Activated T-cell treated with anti-CD3 and anti-CD28 coated beads for 1 hour (primary cell): ENCODE results near the gene GFM1.

Source experiments
- DNase-seq: peaks from one replicate; pipeline ENCODE4 v3.0.0-alpha.2; 2020; ENCODE audit warnings: low read depth

Gene GFM1

GRCh38 chr3:158644345-158644908, at the start of gene GFM1:
Gene GFM1, plus strand, starts transcription at chr3:158644527. Its CDS starts 108 bp downstream, at chr3:158644635.
- DNase-seq: peak; percentile 80

GRCh38 chr3:158600787-158601186, 43.5 kb upstream of the GFM1 start:
- no peak for DNase-seq

GRCh38 chr3:158602227-158602626, 42.1 kb upstream of the GFM1 start:
- DNase-seq: no peak

GRCh38 chr3:158617982-158618875, 26.1 kb upstream of the GFM1 start:
- no peak for DNase-seq

GRCh38 chr3:158625881-158626280, 18.4 kb upstream of the GFM1 start:
- DNase-seq: no peak

- no peak for DNase-seq
These were observed 12.3 kb upstream of the GFM1 start for GRCh38 chr3:158631981-158632380.

- no peak for DNase-seq
These were observed 3.7 kb upstream of the GFM1 start for GRCh38 chr3:158640646-158641045.

GRCh38 chr3:158642005-158642404, 2.3 kb upstream of the GFM1 start:
- no peak for DNase-seq

- DNase-seq: no peak
These were observed 1.7 kb upstream of the GFM1 start for GRCh38 chr3:158642474-158643210.

GRCh38 chr3:158649791-158650190, 5.5 kb downstream of the GFM1 start:
- no peak for DNase-seq

- no peak for DNase-seq
These were observed 6.9 kb downstream of the GFM1 start for GRCh38 chr3:158651192-158651591.

- no peak for DNase-seq
These were observed 8.1 kb downstream of the GFM1 start for GRCh38 chr3:158652463-158652862.

- DNase-seq: no peak
These were observed 14.6 kb downstream of the GFM1 start for GRCh38 chr3:158658889-158659288.

- DNase-seq: peak; percentile 31
These were observed 15.3 kb downstream of the GFM1 start for GRCh38 chr3:158659454-158660237.

GRCh38 chr3:158660711-158661110, 16.4 kb downstream of the GFM1 start:
- no peak for DNase-seq

GRCh38 chr3:158663246-158663645, 18.9 kb downstream of the GFM1 start:
- no peak for DNase-seq

GRCh38 chr3:158663832-158664231, 19.5 kb downstream of the GFM1 start:
- no peak for DNase-seq

GRCh38 chr3:158666416-158666815, 22.1 kb downstream of the GFM1 start:
- no peak for DNase-seq

- no peak for DNase-seq
These were observed 24.2 kb downstream of the GFM1 start for GRCh38 chr3:158668506-158668905.

- no peak for DNase-seq
These were observed 27.5 kb downstream of the GFM1 start for GRCh38 chr3:158671821-158672214.

GRCh38 chr3:158672215-158673176, 28.2 kb downstream of the GFM1 start, which contains the start of gene LXN:
Gene LXN, minus strand, starts transcription at chr3:158672648. Its CDS starts 170 bp downstream, at chr3:158672478.
- peak; percentile 63 for DNase-seq
